Mucosa of descending colon (tissue), 3 donors: ENCODE measurements around the gene ZBED1. TPM values are rescaled to one million over a fixed set of nuclear protein-coding genes. Genes with fewer than 3 reads are reported as not detected.

ENCODE experiments used
- ATAC-seq: fragments of 200-7000 bp; cut with Tn5 transposase; one replicate; pipeline ENCODE4 v1.9.1; 2020; ENCODE audit warnings: mild to moderate bottlenecking, moderate library complexity
- DNase-seq, 3 donors: peaks; one replicate each; pipeline ENCODE4 v3.0.0-alpha.2; 2020
- H3K36me3 ChIP-seq: fragments of 200-600 bp; one replicate; pipeline ENCODE4 v1.8.0; 2021; ENCODE audit warnings: low read depth, mild to moderate bottlenecking
- H3K4me1 ChIP-seq: fragments of 200-600 bp; one replicate; pipeline ENCODE4 v1.8.0; 2021; ENCODE audit warnings: low read depth, mild to moderate bottlenecking
- H3K4me3 ChIP-seq: fragments of 200-600 bp; one replicate; pipeline ENCODE4 v1.8.0; 2021; ENCODE audit warnings: mild to moderate bottlenecking
- H3K9me3 ChIP-seq: fragments of 200-600 bp; one replicate; pipeline ENCODE4 v1.8.0; 2021; ENCODE audit warnings: mild to moderate bottlenecking
- CTCF ChIP-seq: fragments of 200-600 bp; IDR thresholded peaks from one replicate; pipeline ENCODE4 v1.8.0; 2022; ENCODE audit warnings: antibody characterized with exemption, mild to moderate bottlenecking
- intact Hi-C, 2 donors: fragments of 100-400 bp; cut with DNase I in 1 of 2; cut with micrococcal nuclease in 1 of 2; formaldehyde crosslinking; loops; one replicate each; pipeline versions ENCODE4 v1.11.0 to v1.11.1; 2022; cut with DNase I, micrococcal nuclease
- total RNA-seq, 3 donors: library from RNA; stranded (reverse); fragmentation: NEBNext Ultra II Directional in 2 of 3; extraction: Animal tissue kit (Norgen Biotek cat#: 25700) in 2 of 3; gene quantifications; one replicate each; pipeline versions ENCODE4 v1.2.1 to v1.2.4, GENCODE V29; 2021 to 2023
- donor health status: DM: no; HTN: no; CAD: no; lungs with moderate emphysema.
- donor health status: DM: no; HTN: no; CAD: no.
- donor health status: DM: no; HTN: yes; CAD: no.

The ZBED1 gene
- total RNA-seq, 3 donors from 2014 or later: 43.0 to 71.2 (median 47.8) TPM

GRCh38 chrX:2490634-2491033, 10.1 kb downstream of the ZBED1 start:
- H3K9me3 ChIP-seq: no peaks in the 10 kb centered on the region
- ATAC-seq: no peak
- no peaks in the 10 kb centered on the region for H3K4me1 ChIP-seq
- no peak for TF ChIP-seq CTCF
- intact Hi-C loops: no loop called here
- peaks cover 9% of the 10 kb centered on the region for H3K36me3 ChIP-seq
- DNase-seq: no peak
- no peak overlapping the region for H3K4me3 ChIP-seq

DNA sequence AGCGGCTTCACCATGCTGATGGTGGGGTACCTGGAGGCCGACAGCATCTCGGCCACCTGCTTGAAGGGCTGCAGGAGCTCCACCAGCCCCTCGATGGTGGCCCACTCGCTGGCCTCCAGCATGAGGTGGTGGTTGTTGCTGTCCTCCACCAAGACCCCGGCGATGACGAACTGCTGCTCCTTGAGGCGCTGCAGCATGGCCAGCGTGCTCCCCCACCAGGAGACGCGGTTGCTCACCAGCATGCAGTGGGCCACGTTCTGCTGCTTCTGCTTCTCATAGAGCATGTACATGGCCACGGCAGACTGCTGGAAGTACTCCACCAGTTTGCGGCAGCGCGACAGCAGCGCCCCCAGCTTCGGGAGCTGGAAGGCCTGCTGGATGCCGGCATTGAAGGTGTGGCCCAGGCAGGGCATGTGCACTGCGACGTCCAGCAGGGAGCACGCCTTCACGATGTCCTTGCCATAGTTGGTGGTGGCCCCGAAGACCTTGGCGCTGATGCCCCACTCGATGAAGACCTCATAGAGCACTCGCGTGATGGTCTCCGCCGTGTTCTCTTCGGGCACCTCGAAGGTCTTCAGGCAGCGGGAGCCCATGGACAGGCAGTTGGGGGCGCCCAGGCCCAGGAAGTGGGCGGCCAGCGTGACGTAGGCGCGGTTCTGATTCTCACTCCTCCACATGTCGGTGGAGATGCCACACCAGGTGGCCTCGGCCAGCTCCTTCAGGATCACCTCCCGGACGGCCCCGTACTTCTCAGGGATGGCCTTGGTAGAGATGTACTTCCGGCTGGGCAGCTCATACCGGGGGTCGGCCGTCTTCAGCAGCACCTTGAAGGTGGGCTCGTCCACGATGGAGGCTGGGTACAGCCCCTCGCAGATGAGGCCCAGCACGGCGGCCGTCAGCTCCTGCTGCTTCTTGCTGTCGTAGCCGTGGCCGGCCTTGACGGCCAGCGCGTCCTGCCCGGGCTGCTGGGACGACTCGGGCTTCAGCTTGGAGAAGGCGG, 11.0 kb downstream of the ZBED1 start:
- intact Hi-C loops: no loop called here
- Histone ChIP-seq H3K4me1 (no peaks in the 10 kb centered on the region), H3K9me3 (no peaks in the 10 kb centered on the region), H3K4me3 (no peak overlapping the region), H3K36me3 (peaks cover 9% of the 10 kb centered on the region)
- ATAC-seq (no peak), DNase-seq (peak in 1 of 3 donors; percentile 14)
- TF ChIP-seq CTCF: no peak

DNA sequence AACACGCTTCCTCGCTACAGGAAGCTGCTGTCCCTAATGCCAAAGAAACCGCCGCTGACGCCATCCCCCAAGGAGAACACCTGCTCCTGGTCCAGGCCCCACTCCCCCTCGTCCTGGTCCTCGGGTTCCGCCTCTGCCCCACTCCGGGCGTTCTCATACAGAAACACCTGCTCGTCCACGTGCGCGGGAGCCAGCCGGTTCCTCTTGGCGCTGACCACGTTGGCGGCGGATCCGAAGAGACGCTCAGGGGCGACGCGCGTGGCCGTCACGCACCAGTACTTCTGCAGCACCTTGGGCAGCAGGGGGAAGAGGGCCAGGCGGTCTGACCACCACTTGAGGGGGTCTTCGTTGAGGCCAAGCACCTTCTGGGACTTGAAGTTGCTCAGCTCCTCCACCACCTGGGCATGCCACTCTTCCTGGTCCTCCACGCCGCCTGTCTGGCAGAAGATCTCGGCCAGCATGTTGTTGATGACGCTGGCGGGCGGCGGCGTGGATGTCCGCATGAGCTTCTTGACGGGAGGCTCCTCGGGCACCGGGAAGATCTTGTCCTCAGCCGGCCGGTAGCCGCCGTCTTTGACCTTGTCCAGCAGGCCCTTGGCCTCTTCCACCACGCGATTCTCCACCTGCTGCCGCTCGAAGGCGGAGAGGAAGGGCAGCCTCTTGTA, 12.0 kb downstream of the ZBED1 start:
- DNase-seq (peak in 1 of 3 donors; percentile 19), ATAC-seq (no peak)
- H3K4me3 ChIP-seq: no peak overlapping the region
- intact Hi-C loops: no loop called here
- H3K4me1 ChIP-seq: no peaks in the 10 kb centered on the region
- no peak for TF ChIP-seq CTCF
- no peaks in the 10 kb centered on the region for H3K9me3 ChIP-seq
- peaks cover 9% of the 10 kb centered on the region for H3K36me3 ChIP-seq

- intact Hi-C loops: no loop called here
- H3K4me3 ChIP-seq: no peak overlapping the region
- DNase-seq (no peak), ATAC-seq (no peak)
- TF ChIP-seq CTCF: no peak
- H3K36me3 ChIP-seq: peaks cover 9% of the 10 kb centered on the region
- H3K4me1 ChIP-seq: no peaks in the 10 kb centered on the region
- H3K9me3 ChIP-seq: no peaks in the 10 kb centered on the region
These were observed 13.4 kb downstream of the ZBED1 start for GRCh38 chrX:2487366-2487765.

GRCh38 chrX:2486476-2487133, 14.2 kb downstream of the ZBED1 start:
- Histone ChIP-seq H3K36me3 (peaks cover 9% of the 10 kb centered on the region), H3K9me3 (no peaks in the 10 kb centered on the region), H3K4me1 (no peaks in the 10 kb centered on the region), H3K4me3 (no peak overlapping the region)
- intact Hi-C loops: no loop called here
- ATAC-seq (no peak), DNase-seq (no peak)
- TF ChIP-seq CTCF: no peak
